Testis (tissue), 3 donors: ENCODE measurements around the gene TBC1D22A. TPM values are rescaled to one million over a fixed set of nuclear protein-coding genes. Genes with fewer than 3 reads are reported as not detected.

ENCODE experiments used
- DNase-seq: peaks from one replicate; pipeline ENCODE4 v3.0.0-alpha.2; 2019
- H3K27ac ChIP-seq, 2 donors: fragments of 200-600 bp; sonication (generic); one replicate each; pipeline ENCODE4 v1.5.1; 2019
- H3K27me3 ChIP-seq: fragments of 200-600 bp; sonication (generic); one replicate; pipeline ENCODE4 v1.5.1; 2019
- H3K36me3 ChIP-seq: fragments of 200-600 bp; sonication (generic); one replicate; pipeline ENCODE4 v1.5.1; 2017; ENCODE audit warnings: low read depth; ENCODE audit errors: missing control alignments
- H3K4me1 ChIP-seq: fragments of 200-600 bp; sonication (generic); one replicate; pipeline ENCODE4 v1.5.1; 2019
- H3K4me3 ChIP-seq, 2 donors: fragments of 200-600 bp; sonication (generic); one replicate each; pipeline ENCODE4 v1.5.1; 2017 to 2019
- H3K9me3 ChIP-seq: fragments of 200-600 bp; sonication (generic); one replicate; pipeline ENCODE4 v1.5.1; 2017
- POLR2A ChIP-seq: fragments of 450-650 bp; IDR thresholded peaks from one replicate; pipeline ENCODE4 v1.6.1; 2017; ENCODE audit warnings: antibody characterized with exemption, mild to moderate bottlenecking, moderate library complexity
- WGBS, 2 donors: methylation state at CpG; one replicate each; pipeline ENCODE4 v1.1.5; 2018; 5-methylcytosine and 5-hydroxymethylcytosine counted together
- intact Hi-C: fragments of 100-400 bp; cut with DNase I; formaldehyde crosslinking; loops from one replicate; pipeline ENCODE4 v1.15.1; 2023; ENCODE audit warnings: low total_unique reads
- polyA plus RNA-seq: library from polyadenylated mRNA; stranded (reverse); fragments of 350-450 nt; fragmentation: Illumina TruSeq; extraction: RNeasy Lipid Tissue Mini Kit (QIAGEN cat#74804); gene quantifications from one replicate; pipeline ENCODE4 v1.2.3, GENCODE V29; 2014; ENCODE audit warnings: low read depth, low replicate concordance; ENCODE audit not compliant: insufficient read depth
- total RNA-seq, 2 donors: library from RNA; depleted of rRNA; stranded (reverse); fragments of >200 nt; gene quantifications; one replicate each; pipeline ENCODE4 v1.2.3, GENCODE V29; 2016
- TF ChIP-seq, protein P1 (sequence below), 3 experiments: fragments of 450-650 bp in 2 of 3; fragments of 200-600 bp in 1 of 3; sonication (generic) in 1 of 3; IDR thresholded peaks; one replicate each; pipeline ENCODE4 v1.5.1; 2016 to 2019; ENCODE audit warnings: antibody characterized with exemption in 3 of 3, mild to moderate bottlenecking in 2 of 3, moderate library complexity in 1 of 3

The TBC1D22A gene
- total and polyA plus RNA-seq, 3 donors from 2014 or later = 16.6 to 32.8 (median 28.5) TPM

DNA sequence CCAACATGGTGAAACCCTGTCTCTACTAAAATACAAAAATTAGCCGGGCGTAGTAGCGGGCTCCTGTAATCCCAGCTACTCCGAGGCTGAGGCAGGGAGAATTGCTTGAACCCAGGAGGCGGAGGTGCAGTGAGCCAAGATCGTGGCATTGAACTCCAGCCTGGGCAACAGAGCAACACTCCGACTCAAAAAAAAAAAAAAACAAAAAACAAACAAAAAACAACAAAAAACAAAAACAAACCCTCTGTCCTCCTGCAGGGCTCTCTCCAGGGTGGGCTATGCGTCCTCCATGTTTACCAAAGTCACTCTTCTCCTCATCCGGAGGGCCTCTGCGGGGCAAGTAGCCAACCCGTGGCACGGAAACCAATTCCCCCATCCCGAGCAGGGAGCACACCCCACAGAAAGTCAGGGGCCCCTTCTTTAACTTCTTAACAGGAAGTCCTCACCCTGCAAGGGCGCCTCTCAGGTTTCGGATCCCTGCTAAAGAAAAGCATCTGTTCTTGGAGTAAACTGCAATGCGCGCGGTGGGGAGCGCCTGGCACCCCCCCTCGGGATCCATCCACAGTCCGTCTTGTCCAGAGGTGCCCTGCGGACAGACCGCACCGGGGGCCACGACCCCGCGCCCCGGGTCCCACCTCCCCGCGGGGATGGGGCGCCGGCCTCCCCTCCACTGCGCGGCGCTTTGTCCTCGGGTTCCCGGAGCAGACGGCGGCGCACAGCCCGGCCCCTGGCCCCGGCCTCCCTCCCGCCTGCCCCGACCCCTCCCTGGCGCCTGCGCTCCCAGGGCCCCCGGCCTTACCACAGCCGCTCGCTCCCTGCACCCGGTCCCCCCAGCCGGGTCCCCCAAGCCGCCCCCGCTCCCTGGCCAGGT lies 25.1 kb upstream of the TBC1D22A start:
- H3K27ac ChIP-seq = peak overlapping the region; percentile 55 to 91
- H3K9me3 ChIP-seq = no peaks in the 10 kb centered on the region
- peak; percentile 44 for DNase-seq
- WGBS, 2 donors = 7 to 11% methylated on average over 14 to 23 of the region's 53 CpGs
- H3K4me1 ChIP-seq = peaks cover 19% of the 10 kb centered on the region
- H3K36me3 ChIP-seq = no peaks in the 10 kb centered on the region
- H3K4me3 ChIP-seq = peak overlapping the region; percentile 76 to 77
- intact Hi-C loops = no loop called here
- no peaks in the 10 kb centered on the region for H3K27me3 ChIP-seq
- TF ChIP-seq, protein P1, sequence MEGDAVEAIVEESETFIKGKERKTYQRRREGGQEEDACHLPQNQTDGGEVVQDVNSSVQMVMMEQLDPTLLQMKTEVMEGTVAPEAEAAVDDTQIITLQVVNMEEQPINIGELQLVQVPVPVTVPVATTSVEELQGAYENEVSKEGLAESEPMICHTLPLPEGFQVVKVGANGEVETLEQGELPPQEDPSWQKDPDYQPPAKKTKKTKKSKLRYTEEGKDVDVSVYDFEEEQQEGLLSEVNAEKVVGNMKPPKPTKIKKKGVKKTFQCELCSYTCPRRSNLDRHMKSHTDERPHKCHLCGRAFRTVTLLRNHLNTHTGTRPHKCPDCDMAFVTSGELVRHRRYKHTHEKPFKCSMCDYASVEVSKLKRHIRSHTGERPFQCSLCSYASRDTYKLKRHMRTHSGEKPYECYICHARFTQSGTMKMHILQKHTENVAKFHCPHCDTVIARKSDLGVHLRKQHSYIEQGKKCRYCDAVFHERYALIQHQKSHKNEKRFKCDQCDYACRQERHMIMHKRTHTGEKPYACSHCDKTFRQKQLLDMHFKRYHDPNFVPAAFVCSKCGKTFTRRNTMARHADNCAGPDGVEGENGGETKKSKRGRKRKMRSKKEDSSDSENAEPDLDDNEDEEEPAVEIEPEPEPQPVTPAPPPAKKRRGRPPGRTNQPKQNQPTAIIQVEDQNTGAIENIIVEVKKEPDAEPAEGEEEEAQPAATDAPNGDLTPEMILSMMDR (IDR thresholded peaks at IDR 0.05) = no peak
- TF ChIP-seq POLR2A = no peak

DNA sequence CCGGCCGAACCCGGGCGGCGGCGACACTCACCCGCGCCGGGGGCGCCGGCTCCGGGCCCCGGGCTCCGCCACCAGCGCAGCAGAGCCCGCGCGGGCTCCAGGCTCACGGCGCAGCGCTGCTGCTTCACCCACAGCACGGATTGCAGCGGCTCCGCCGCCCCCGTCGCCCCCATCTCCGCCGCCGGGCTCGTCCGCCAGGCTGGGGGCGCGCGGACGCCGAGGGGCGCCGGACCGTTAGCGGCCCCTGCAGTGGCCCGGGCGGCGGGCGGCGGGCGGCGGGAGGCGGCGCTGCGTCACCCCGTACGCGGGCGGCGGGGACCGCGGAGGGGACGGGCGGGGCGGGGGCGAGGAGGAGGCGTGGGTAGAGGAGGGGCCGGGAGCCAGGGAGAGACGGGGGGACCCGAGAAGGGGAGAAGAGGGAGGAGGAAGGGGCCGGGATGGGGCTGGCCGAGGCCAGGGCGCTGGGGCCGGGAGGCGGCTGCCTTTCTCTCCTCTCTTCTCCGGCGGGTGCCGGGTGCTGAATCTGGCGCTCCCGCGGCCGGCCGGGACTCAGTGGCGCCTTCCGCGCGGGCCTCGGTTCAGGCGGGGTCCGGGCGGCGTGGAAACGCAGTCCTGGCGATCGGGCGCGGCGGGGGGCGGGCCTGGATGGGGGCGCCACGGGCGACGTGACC lies 24.3 kb upstream of the TBC1D22A start, which contains the start of gene CERK:
CERK (minus strand) TSS at position 277 of the 671 bp plus-strand sequence; CDS start at position 173, 104 bp downstream.
- WGBS, 2 donors = 0 to 1% methylated on average over 25 to 34 of the region's 99 CpGs
- DNase-seq = peak; percentile 70
- no peaks in the 10 kb centered on the region for H3K27me3 ChIP-seq
- no peaks in the 10 kb centered on the region for H3K9me3 ChIP-seq
- intact Hi-C loops = no loop called here
- peak within 1 kb of the TSS; percentile 74 to 91 for H3K27ac ChIP-seq
- H3K4me3 ChIP-seq = peak within 1 kb of the TSS; percentile 77 to 78
- TF ChIP-seq, protein P1 (IDR thresholded peaks at IDR 0.05) = no peak
- TF ChIP-seq POLR2A = no peak
- peaks cover 19% of the 10 kb centered on the region for H3K4me1 ChIP-seq
- no peaks in the 10 kb centered on the region for H3K36me3 ChIP-seq

DNA sequence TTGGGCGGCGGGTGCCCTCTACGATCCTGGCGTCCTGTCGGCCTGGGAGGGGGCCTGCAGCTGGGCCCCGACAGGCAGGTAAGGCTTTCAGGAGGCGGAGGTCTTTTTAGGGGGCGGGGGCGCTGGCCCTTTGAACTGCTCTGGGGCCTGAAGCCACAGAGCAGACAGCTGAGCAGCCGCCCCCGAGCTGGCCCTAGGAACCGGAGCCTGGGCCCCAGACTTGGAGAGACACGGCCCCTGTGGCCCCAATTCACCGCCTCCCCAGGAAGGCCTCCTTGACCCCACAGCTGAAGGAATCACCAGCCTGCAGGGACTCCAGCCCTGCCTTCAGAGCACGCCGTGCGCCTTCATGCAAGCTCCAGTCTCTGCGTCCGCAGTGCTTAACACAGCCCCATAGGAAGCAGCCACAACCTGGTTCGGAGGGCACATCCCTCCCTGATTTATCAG lies 23.8 kb upstream of the TBC1D22A start:
- peaks cover 19% of the 10 kb centered on the region for H3K4me1 ChIP-seq
- intact Hi-C loops = no loop called here
- peak overlapping the region; percentile 74 to 91 for H3K27ac ChIP-seq

DNA sequence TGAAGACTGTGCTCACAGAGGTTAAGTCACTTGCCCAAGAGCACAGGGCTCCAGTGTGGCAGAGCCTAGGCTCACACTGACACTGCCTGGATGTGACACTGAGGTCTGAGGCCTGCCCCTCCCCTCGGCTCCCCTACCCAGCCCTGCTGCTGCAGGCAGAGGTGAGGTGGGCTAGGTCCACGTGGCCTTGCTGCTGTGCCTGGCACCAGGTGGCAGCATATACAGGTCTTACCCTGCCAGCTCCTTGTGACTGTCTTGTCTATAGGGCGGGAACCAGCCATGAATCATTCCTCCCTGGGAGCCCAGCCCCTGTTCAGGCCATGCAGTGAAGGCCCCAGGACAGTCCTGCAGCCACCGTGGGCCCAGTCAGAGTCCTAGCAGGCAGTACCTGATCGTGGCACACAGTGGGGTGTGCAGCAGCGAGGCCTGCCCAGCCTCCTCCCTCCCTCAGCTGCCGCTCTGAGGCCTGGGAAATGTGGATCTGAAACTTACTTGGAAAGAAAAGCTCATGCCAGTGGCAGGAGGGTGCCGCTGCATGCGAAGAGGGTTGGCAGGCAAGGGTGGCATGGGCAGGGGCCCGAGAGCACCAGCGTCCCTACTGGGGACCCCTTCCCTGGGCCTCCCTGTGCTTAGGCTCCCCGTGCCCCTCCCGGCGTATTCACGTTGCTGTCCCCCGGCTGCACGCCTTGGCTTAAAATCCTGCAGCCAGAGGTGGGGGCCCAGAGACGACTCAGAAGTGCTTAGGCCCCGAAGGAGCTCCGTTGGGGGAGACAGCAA lies 23.2 kb upstream of the TBC1D22A start:
- 78 to 79% methylated on average over 9 to 18 of the region's 20 CpGs for WGBS, 2 donors
- Histone ChIP-seq H3K36me3 (no peaks in the 10 kb centered on the region), H3K27ac (peak overlapping the region in 1 of 2 donors; percentile 74), H3K4me3 (peak overlapping the region; percentile 77 to 78), H3K27me3 (no peaks in the 10 kb centered on the region), H3K4me1 (peaks cover 15% of the 10 kb centered on the region), H3K9me3 (no peaks in the 10 kb centered on the region)
- DNase-seq = no peak
- TF ChIP-seq, protein P1 (IDR thresholded peaks at IDR 0.05) = no peak
- TF ChIP-seq POLR2A = no peak
- intact Hi-C loops = no loop called here

More for the DNA sequence above, 23.8 kb upstream of the TBC1D22A start:
- 11 to 19% methylated on average over 6 to 17 of the region's 20 CpGs for whole genome bisulfite sequencing, 2 donors
- Histone ChIP-seq H3K9me3 (no peaks in the 10 kb centered on the region), H3K27me3 (no peaks in the 10 kb centered on the region), H3K4me3 (peak overlapping the region; percentile 77 to 78), H3K36me3 (no peaks in the 10 kb centered on the region)
- TF ChIP-seq POLR2A = no peak
- TF ChIP-seq, protein P1 (IDR thresholded peaks at IDR 0.05) = no peak
- DNase-seq = no peak
